HG03064 (cell line): Measurements from ENCODE around the gene AGPAT2.

Experiments
- ATAC-seq: cut with Tn5 transposase; IDR thresholded peaks from one replicate; pipeline ENCODE4 v1.9.1; 2021; ENCODE audit warnings: low read depth; ENCODE audit not compliant: unreplicated experiment

AGPAT2 gene

GRCh38 chr9:136675477-136676296 lies 11.6 kb downstream of the AGPAT2 start:
- ATAC-seq: no peak

DNA sequence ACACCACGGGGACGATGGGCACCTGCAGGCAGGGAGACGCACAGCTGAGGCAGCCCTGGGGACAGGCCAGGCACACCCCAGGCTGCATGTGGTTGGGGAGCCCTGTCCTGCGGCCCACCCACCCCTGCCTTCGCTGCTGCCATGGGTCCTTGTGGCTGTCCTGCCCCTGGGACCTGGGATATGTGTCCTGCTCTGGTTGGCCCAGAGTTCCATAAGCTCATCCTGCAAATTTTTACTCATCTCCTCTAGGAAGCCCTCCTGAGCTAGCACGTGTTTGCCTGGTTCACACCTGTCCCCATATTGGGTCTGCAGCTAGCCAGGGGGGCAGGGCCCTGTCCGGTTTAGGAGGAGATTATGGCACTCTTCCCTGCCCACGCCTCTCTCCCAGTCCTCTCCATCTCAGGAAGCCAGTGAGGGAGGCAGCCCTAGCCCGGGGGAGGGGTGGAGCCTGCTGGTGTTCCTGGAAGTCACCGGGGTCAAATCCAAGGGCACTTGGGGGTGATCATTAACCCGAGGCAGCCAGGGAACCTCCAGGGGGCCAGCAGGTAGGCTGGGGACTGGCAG lies 12.4 kb downstream of the AGPAT2 start:
- no peak for ATAC-seq

- no peak for ATAC-seq
Measured at GRCh38 chr9:136673975-136674785, 13.1 kb downstream of the AGPAT2 start.

DNA sequence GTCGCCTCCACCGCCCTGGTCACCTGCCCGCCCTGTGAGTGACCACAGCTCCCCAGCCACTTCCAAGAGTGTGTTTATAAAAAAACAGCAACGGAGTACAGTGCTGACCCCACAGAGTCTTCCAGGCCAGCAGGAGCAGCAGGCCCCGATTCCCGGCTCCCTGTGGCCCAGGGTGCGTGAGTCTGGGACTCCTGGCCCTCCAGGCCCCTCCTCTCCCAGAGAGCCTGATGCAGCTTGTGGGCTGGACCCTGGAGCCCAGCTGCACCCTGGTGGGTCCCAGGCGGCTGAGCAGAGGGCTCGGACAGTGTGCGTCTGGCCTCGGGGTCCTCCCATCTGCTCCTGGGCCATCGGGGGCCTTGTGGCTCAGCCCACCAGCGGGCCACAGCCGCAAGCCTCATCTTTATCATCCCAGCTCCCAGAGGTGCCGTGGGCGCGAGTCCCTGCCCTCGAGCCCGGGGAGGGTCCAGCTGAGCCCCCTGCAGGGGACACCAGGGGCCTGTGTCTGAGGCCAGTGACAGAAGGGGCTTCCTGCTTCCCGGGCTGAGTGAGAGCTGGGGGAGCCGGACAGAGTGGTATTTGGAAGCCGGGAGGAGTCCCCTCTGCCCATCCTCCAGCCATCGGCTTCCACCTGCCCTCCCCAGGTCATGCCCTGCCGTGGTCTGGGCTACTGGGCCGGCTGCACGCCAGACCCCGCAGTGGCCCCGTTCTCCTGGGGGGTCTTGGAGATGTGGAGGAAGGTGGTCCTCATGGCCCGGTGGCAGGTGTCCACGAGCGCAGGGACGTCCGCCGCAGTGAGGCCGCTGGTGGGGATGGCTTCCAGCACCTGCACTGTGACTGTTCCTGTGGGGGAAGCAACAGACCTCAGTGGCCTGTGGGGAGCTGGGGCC lies 13.9 kb downstream of the AGPAT2 start:
- no peak for ATAC-seq

GRCh38 chr9:136672431-136673087 lies 14.7 kb downstream of the AGPAT2 start:
- ATAC-seq: no peak

DNA sequence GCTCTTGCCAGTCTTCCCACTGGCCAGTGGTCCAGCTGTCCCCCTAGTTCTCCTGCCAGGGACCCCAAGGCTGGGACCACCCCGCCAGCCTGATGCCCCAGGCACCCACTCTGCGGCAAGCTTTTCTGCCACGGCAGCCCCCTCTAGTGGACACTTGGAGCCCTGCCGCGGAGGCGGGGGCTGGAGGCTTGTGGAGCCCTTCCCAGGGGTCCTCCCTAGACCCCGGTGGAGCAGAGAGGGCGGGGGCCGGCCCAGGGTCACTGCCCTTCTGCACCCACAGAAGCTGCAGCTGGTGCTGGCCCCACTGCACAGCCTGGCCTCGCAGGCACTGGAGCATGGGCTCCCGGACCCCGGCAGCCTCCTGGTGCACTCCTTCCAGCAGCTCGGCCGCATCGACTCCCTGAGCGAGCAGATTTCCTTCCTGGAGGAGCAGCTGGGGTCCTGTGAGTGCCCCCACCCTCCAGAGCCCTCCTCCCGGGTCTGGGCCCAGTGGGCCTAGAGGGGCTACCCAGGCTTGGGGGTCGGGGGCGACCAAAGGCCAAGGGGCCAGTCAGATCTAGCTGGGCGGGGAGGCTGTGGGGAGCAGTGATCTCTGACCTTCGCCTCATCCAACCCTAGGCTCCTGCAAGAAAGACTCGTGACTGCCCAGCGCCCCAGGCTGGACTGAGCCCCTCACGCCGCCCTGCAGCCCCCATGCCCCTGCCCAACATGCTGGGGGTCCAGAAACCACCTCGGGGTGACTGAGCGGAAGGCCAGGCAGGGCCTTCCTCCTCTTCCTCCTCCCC lies 15.4 kb downstream of the AGPAT2 start:
- ATAC-seq: no peak

DNA sequence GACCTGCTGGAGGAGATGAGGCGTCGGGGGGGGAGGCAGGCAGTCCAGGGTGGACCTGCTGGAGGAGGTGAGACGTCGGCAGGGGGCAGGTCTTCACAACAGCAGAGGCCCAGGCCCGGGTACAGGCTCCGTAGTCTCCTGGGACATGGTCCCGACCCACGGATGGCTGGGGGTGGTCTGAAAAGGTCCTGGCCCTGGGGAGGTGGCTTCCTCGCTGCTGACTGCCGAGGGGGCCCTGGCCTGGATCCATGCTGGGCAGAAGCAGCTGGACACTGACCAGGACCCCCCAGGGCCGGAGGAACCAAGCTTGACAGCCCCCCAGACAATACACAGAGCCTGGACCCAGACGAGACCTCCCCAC lies 16.0 kb downstream of the AGPAT2 start:
- ATAC-seq: no peak

GRCh38 chr9:136670576-136671253 lies 16.5 kb downstream of the AGPAT2 start:
- no peak for ATAC-seq

DNA sequence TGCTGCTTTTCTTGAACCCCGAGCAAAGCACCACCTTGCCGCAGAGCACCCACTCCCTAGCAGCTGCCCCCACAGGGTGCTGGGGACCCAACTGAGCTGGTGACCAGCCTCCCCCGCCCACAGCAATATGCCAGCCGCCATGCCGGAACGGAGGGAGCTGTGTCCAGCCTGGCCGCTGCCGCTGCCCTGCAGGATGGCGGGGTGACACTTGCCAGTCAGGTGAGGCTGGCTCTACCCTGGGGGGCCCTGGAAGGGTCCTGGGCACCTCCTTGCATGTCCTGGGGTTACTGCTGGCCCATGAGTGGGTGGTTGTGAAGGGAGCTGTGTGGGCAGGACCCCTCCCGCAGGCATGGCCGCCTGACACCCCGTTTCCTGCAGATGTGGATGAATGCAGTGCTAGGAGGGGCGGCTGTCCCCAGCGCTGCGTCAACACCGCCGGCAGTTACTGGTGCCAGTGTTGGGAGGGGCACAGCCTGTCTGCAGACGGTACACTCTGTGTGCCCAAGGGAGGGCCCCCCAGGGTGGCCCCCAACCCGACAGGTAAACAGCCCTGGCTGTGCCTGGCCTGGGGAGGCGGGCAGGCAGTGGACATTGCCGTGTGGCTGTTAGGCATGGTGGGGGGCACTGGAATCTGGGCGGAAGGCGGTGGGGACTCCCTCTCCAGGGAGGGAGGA lies 17.3 kb downstream of the AGPAT2 start:
- ATAC-seq: no peak

GRCh38 chr9:136668983-136669790 lies 18.1 kb downstream of the AGPAT2 start:
- no peak for ATAC-seq

DNA sequence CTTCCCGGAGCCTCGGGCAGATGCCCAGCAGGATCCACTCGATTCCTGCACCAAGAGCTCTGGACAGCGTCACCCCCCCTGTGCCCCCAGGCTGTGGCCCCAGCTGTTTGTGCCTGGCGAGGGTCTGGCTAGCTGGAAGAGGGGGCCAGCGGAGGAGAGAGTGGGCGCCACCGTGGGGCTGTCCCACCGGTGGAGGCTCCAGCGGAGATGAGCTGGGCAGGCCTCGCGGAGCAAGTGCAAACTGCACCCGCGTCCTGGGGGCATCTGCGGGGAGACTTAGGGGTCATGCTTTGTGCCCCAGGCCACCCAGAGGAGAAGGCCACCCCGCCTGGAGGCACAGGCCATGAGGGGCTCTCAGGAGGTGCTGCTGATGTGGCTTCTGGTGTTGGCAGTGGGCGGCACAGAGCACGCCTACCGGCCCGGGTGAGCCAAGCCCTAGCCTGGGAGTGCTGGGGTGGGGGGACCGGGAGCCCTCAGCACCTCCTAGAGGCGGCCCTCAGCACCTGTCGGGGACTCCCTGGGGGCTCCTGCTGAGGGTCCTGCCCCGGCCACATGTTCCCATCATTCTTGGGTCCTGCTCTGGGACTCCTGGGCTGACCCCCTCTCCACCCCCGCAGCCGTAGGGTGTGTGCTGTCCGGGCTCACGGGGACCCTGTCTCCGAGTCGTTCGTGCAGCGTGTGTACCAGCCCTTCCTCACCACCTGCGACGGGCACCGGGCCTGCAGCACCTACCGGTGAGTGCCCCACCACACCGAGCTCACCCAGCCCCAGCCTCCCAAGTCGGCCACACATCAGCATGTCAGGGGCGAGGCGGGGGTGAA lies 19.1 kb downstream of the AGPAT2 start:
- no peak for ATAC-seq

GRCh38 chr9:136667214-136667939 lies 19.9 kb downstream of the AGPAT2 start:
- ATAC-seq: no peak

DNA sequence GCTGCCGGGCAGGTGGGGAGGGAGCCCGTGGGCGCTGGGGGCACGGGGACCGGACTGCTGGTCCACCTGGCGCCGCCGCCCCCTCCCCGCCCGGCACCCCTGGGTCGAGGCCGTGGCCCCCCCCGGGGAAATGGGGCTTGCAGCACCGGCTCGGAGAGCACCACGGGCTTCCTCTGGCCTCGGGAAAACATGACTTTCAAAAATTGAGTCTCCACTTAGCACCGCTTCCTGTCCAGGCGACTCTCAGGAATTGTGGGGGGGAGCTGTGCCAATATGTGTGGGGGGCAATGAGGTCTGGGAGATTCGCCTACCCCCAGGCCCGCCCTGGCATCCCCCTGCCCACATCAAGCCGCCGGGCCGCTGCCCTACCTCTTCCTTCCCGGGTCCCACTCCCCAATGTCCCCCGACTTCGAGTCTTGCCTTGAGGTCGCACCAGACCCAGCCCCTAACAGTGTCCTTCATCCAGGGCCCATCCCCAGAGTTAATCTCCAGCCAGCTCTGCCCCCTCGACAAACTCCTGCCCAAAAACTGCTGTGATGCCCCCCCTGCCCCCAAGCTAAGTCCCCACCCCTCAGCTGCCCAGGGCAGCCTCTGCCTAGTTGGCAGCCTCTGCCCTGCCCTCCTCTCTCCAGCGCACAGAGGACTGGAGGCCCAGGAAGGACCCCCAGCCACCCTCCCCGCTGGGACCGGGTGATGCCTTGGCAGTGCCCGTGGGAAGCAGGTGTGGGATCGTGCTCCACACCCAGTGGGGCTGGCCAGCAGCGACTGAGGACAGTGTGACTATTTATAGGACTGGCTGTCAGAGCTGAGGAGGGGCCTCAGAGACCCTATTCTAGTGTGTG lies 20.7 kb downstream of the AGPAT2 start:
- no peak for ATAC-seq

DNA sequence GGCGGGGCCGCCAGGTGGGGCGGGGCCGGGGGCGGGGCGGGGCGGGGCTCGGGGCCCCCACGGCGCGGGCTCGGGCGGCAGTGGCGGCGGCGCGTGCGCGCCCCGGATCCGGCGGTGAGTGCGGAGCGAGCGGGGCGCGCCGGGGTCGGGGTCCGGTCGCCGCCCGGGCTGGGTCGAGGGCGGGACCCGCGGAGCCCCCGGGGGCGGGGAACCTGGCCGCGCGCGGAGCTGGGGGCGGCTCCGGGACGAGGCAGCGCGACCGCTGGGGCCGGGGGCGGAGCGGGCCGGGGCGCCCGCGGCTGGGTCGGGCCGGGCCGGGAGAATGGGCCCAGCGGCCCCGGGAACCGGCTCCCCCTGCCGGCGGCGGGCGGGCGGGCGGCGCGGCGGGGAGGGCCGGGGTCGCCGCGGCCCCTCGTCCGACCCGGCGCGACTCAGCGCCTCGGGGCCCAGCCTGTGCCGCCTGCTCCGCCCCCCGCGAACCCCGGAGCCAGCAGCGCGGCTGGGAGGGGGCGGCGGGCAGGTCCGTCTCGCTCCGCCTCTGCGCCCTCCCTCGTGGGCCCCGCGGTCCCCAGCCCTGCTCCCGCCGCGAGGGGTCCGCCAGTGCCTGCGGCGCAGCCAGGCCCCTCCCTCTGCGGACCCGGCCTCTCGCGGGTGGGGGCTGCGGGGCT lies 21.4 kb downstream of the AGPAT2 start:
- no peak for ATAC-seq
